Panc1 (cell line): Measurements from ENCODE around the gene NXPH3. TPM values are rescaled to one million over a fixed set of nuclear protein-coding genes. Genes with fewer than 3 reads are reported as not detected.

ENCODE experiments used
- ATAC-seq: fragments of 200-7000 bp; cut with Tn5 transposase; 2 replicates; pipeline ENCODE4 v1.9.1; 2020; ENCODE audit warnings: mild to moderate bottlenecking, moderate library complexity
- BruUV-seq: library from RNA; stranded (reverse); fragments of 400-500 nt; replicated peaks from 2 replicates; lab custom pipeline; 2021; lab: Mats Ljungman, UMichigan
- CTCF ChIA-PET: fragments of 300-600 bp; sonication (Branson Sonifier 250); formaldehyde crosslinking; loops from one replicate; lab custom pipeline; 2022; ENCODE audit warnings: antibody characterized with exemption; lab: Charles Lee
- POLR2A ChIA-PET: fragments of 300-600 bp; sonication (Branson Sonifier 250); formaldehyde crosslinking; loops from one replicate; lab custom pipeline; 2022; ENCODE audit warnings: antibody characterized with exemption; lab: Charles Lee
- DNase-seq: peaks from one replicate; pipeline ENCODE4 v3.0.0-alpha.2; 2010; ENCODE audit warnings: low read depth, low spot score
- H3K27ac ChIP-seq: 2 replicates; pipeline ENCODE4 v1.5.1; 2011; ENCODE audit warnings: mild to moderate bottlenecking, low read length, inconsistent platforms
- H3K27me3 ChIP-seq: fragments of 200-500 bp; sonication (Bioruptor generic); 2 replicates; pipeline ENCODE4 v1.6.0; 2014; ENCODE audit warnings: low read length, inconsistent platforms; ENCODE audit not compliant: control insufficient read depth, insufficient read depth
- H3K36me3 ChIP-seq: fragments of 200-500 bp; sonication (Bioruptor generic); 2 replicates; pipeline ENCODE4 v1.5.1; 2014; ENCODE audit warnings: inconsistent platforms, mild to moderate bottlenecking, low read length, moderate library complexity; ENCODE audit not compliant: control insufficient read depth, insufficient read depth
- H3K4me1 ChIP-seq: 2 replicates; pipeline ENCODE4 v1.5.1; 2011; ENCODE audit warnings: inconsistent platforms, mild to moderate bottlenecking, low read length, moderate library complexity; ENCODE audit not compliant: control insufficient read depth, insufficient read depth
- H3K4me3 ChIP-seq, 2 experiments: 2 replicates each; pipeline ENCODE4 v1.5.1; 2011 to 2012; ENCODE audit warnings: low read depth in 2 of 2, low read length in 2 of 2, mild to moderate bottlenecking in 2 of 2, inconsistent platforms in 1 of 2, moderate library complexity in 1 of 2
- H3K9me3 ChIP-seq: fragments of 200-500 bp; sonication (Bioruptor generic); 2 replicates; pipeline ENCODE4 v1.5.1; 2014; ENCODE audit warnings: low read depth, mild to moderate bottlenecking, inconsistent platforms, low read length, moderate library complexity; ENCODE audit not compliant: control insufficient read depth, insufficient read depth
- CTCF ChIP-seq: fragments of 450-650 bp; IDR thresholded peaks from 2 replicates; pipeline ENCODE4 v1.5.1; 2017; ENCODE audit warnings: mild to moderate bottlenecking
- POLR2AphosphoS5 ChIP-seq: IDR thresholded peaks from 2 replicates; pipeline ENCODE4 v1.6.1; 2012; ENCODE audit warnings: mild to moderate bottlenecking, low read depth, low read length, moderate library complexity
- SIN3A ChIP-seq: IDR thresholded peaks from 2 replicates; pipeline ENCODE4 v1.6.1; 2012; ENCODE audit warnings: low read depth, mild to moderate bottlenecking, low read length, moderate library complexity, borderline replicate concordance; ENCODE audit not compliant: insufficient read depth
- TCF7L2 ChIP-seq: IDR thresholded peaks from 2 replicates; pipeline ENCODE4 v1.6.1; 2011; ENCODE audit warnings: mild to moderate bottlenecking, low read depth, low read length, inconsistent platforms
- in situ Hi-C: cut with HindIII; loops from 2 replicates; pipeline ENCODE4 v1.10.0; 2016; ENCODE audit warnings: low sequenced_read_pairs, low pct_unique_long_range_greater_than_20kb
- intact Hi-C: fragments of 100-400 bp; cut with micrococcal nuclease; formaldehyde crosslinking; loops from one replicate; pipeline ENCODE4 v1.10.0; 2022; ENCODE audit not compliant: unreplicated experiment
- total RNA-seq: library from RNA; stranded (reverse); gene quantifications from one replicate; pipeline ENCODE4 v1.2.1, GENCODE V29; 2021; ENCODE audit not compliant: unreplicated experiment
- TF ChIP-seq, protein P1 (sequence below), 2 experiments: IDR thresholded peaks; 2 replicates each; pipeline ENCODE4 v1.6.1; 2011 to 2012; ENCODE audit warnings: low read depth in 2 of 2, control low read depth in 1 of 2, low read length in 1 of 2, mild to moderate bottlenecking in 1 of 2, moderate library complexity in 1 of 2; ENCODE audit not compliant: insufficient read depth in 1 of 2

NXPH3 gene
- total RNA-seq, 1 experiment from 2014 or later: 0.57 TPM

DNA sequence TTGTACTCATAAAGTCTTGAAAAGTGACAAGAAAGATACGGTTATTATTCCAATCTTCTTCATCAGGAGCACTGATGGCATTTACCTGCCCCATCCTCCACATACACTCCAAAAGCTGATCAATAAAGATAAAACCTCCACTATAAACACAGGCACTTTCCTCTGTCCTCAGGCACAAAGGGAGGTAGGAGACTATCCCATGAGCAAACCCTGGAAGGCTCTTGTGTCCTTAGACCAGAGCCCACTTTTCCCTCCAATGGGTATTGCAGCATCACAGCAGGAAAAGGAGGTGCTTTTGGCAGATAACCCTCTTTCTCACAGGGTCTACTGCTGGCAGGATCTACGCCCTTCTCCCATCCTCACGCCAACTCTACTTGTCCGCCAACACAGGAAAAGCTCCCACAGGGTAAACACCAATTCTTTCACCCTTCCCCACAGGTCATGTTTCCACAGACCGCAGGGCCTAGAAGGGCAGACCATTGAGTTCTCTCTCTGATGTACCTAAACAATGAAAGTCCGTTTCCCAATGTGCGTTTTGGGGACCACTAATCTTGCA, 28.7 kb downstream of the NXPH3 start:
- Histone ChIP-seq H3K4me1 (no peaks in the 10 kb centered on the region), H3K27ac (no peak overlapping the region), H3K4me3 (no peak overlapping the region), H3K9me3 (no peaks in the 10 kb centered on the region), H3K27me3 (no peaks in the 10 kb centered on the region), H3K36me3 (peaks cover 15% of the 10 kb centered on the region)
- intact Hi-C loops: no loop called here
- in situ Hi-C loops: no loop called here
- ATAC-seq: no peak
- BruUV-seq: no TSS peak
- ChIA-PET POLR2A (no interaction called here), CTCF (interaction anchor here (0.6 kb wide), 2 partner anchors 233 to 426 kb away, joined by 5 to 6 read pairs; no protein-coding TSS in a partner anchor)
- TF ChIP-seq TCF7L2 (no peak), CTCF (no peak), SIN3A (no peak), POLR2AphosphoS5 (no peak)
- TF ChIP-seq, protein P1, sequence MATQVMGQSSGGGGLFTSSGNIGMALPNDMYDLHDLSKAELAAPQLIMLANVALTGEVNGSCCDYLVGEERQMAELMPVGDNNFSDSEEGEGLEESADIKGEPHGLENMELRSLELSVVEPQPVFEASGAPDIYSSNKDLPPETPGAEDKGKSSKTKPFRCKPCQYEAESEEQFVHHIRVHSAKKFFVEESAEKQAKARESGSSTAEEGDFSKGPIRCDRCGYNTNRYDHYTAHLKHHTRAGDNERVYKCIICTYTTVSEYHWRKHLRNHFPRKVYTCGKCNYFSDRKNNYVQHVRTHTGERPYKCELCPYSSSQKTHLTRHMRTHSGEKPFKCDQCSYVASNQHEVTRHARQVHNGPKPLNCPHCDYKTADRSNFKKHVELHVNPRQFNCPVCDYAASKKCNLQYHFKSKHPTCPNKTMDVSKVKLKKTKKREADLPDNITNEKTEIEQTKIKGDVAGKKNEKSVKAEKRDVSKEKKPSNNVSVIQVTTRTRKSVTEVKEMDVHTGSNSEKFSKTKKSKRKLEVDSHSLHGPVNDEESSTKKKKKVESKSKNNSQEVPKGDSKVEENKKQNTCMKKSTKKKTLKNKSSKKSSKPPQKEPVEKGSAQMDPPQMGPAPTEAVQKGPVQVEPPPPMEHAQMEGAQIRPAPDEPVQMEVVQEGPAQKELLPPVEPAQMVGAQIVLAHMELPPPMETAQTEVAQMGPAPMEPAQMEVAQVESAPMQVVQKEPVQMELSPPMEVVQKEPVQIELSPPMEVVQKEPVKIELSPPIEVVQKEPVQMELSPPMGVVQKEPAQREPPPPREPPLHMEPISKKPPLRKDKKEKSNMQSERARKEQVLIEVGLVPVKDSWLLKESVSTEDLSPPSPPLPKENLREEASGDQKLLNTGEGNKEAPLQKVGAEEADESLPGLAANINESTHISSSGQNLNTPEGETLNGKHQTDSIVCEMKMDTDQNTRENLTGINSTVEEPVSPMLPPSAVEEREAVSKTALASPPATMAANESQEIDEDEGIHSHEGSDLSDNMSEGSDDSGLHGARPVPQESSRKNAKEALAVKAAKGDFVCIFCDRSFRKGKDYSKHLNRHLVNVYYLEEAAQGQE (IDR thresholded peaks at IDR 0.05; ENCODE audit: insufficient read depth in 1 of 2, low read depth in 2 of 2, low read length in 1 of 2): no peak
- DNase-seq: no peak

DNA sequence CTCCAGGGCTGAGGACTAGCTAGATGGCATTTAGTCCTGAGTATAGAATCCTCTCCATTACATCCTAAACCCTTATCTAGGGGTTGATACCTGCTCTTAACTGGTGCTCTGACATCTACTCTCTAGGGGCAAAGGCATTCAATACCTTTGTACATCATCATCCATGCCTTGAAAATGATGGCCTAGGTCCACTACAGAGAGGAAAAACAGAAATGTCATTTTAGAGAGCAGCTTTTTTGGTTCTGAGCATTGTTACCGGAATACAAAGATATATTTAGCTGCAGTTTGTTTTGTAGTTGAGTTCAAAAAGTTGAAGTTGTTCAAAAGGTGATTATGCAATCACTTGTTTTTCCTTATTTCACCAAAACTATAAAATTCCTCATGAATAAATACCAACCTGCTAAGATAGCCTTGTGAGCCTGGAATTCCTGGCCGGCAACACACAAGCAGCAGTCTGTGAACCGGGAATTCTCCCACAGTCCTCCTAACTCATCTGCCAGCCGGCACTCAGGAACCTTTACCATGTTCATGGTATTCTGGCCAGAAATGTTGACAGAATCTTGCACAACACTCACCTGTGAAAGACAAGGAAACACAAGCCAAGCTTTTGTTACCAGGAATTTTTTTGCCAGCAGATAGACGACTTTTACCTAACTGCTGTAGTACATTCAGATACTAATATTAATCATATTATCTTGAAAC, 35.4 kb downstream of the NXPH3 start:
- CTCF ChIA-PET: no interaction called here
- Histone ChIP-seq H3K9me3 (no peaks in the 10 kb centered on the region), H3K4me3 (no peak overlapping the region), H3K27ac (no peak overlapping the region), H3K36me3 (peaks cover 12% of the 10 kb centered on the region), H3K27me3 (no peaks in the 10 kb centered on the region), H3K4me1 (no peaks in the 10 kb centered on the region)
- in situ Hi-C loops (no loop called here), intact Hi-C loops (no loop called here)
- TF ChIP-seq POLR2AphosphoS5 (no peak), SIN3A (no peak), TCF7L2 (no peak), CTCF (no peak)
- TF ChIP-seq, protein P1 (IDR thresholded peaks at IDR 0.05; ENCODE audit: insufficient read depth in 1 of 2, low read depth in 2 of 2, low read length in 1 of 2): no peak
- ATAC-seq (no peak), DNase-seq (no peak)
- no TSS peak for BruUV-seq
- POLR2A ChIA-PET: no interaction called here
